A549 treated with CpdA at 1 μM for 4 hours (cell line): Measurements from ENCODE around the gene SPACA1. TPM values are rescaled to one million over a fixed set of nuclear protein-coding genes. Genes with fewer than 3 reads are reported as not detected.

Experiments
- total RNA-seq: library from RNA; stranded (reverse); fragments of 200-300 nt; extraction: Qiagen RNA extraction; gene quantifications from 5 replicates; pipeline ENCODE4 v1.2.3, GENCODE V29; 2022; ENCODE audit warnings: low read depth

Gene SPACA1
- total RNA-seq = not detected in 5 replicates

GRCh38 chr6:88047510-88048150 lies at the start of gene SPACA1:
SPACA1 (plus strand) TSS chr6:88047841; CDS start chr6:88047906, 65 bp downstream.

Other genes with a start within 250 kb of the SPACA1 start
- gene CNR1, start 118.5 kb downstream of the SPACA1 start, total RNA-seq = 0.30 to 0.41 TPM (median 0.33 TPM) in 5 replicates